Mucosa of stomach (tissue), 1 donor: ENCODE results near the gene TEX11.
"Not testable (repeated sequence)": the region's sequence is repeated elsewhere in the genome, so short reads cannot be mapped to it uniquely, and the experiment has no call there.

Experiments used
- H3K27me3 ChIP-seq: one replicate; pipeline ENCODE4 v1.7.0; 2013; ENCODE audit warnings: mild to moderate bottlenecking, low read length; ENCODE audit not compliant: control insufficient read depth, insufficient read depth
- H3K36me3 ChIP-seq: one replicate; pipeline ENCODE4 v1.7.0; 2013; ENCODE audit warnings: low read length; ENCODE audit not compliant: control insufficient read depth, insufficient read depth
- H3K4me1 ChIP-seq: one replicate; pipeline ENCODE4 v1.7.0; 2013; ENCODE audit warnings: mild to moderate bottlenecking, low read length; ENCODE audit not compliant: control insufficient read depth, insufficient read depth
- H3K4me3 ChIP-seq: one replicate; pipeline ENCODE4 v1.7.0; 2013; ENCODE audit warnings: low read length
- H3K9ac ChIP-seq: one replicate; pipeline ENCODE4 v1.7.0; 2013; ENCODE audit warnings: mild to moderate bottlenecking, low read length, moderate library complexity
- H3K9me3 ChIP-seq: one replicate; pipeline ENCODE4 v1.7.0; 2013; ENCODE audit warnings: mild to moderate bottlenecking, low read length, moderate library complexity; ENCODE audit not compliant: control insufficient read depth
- donor health status: Pancreatic carcinoma.

Gene TEX11

GRCh38 chrX:70554523-70554922, 354.0 kb downstream of the TEX11 start:
- H3K27me3 ChIP-seq, result no peaks in the 10 kb centered on the region
- H3K9ac ChIP-seq, result no peak overlapping the region
- H3K4me3 ChIP-seq, result no peak overlapping the region
- H3K4me1 ChIP-seq, result peaks cover 4% of the 10 kb centered on the region
- H3K36me3 ChIP-seq, result no peaks in the 10 kb centered on the region
- H3K9me3 ChIP-seq, result no peaks in the 10 kb centered on the region

- no peaks in the 10 kb centered on the region for H3K27me3 ChIP-seq
- no peak overlapping the region for H3K4me3 ChIP-seq
- H3K36me3 ChIP-seq, result no peaks in the 10 kb centered on the region
- no peaks in the 10 kb centered on the region for H3K9me3 ChIP-seq
- peaks cover 4% of the 10 kb centered on the region for H3K4me1 ChIP-seq
- no peak overlapping the region for H3K9ac ChIP-seq
Measured at GRCh38 chrX:70554081-70554480, 354.4 kb downstream of the TEX11 start.

GRCh38 chrX:70553516-70553915, 355.0 kb downstream of the TEX11 start:
- Histone ChIP-seq H3K4me3 (no peak overlapping the region), H3K4me1 (peaks cover 4% of the 10 kb centered on the region), H3K9me3 (no peaks in the 10 kb centered on the region), H3K9ac (no peak overlapping the region), H3K27me3 (no peaks in the 10 kb centered on the region), H3K36me3 (no peaks in the 10 kb centered on the region)

GRCh38 chrX:70552130-70552704, 356.3 kb downstream of the TEX11 start:
- no peaks in the 10 kb centered on the region for H3K9me3 ChIP-seq

GRCh38 chrX:70549429-70549828, 359.1 kb downstream of the TEX11 start:
- Histone ChIP-seq H3K36me3 (no peaks in the 10 kb centered on the region), H3K9ac (no peak overlapping the region), H3K4me3 (no peak overlapping the region), H3K27me3 (no peaks in the 10 kb centered on the region), H3K9me3 (no peaks in the 10 kb centered on the region), H3K4me1 (peaks cover 4% of the 10 kb centered on the region)

More at GRCh38 chrX:70552130-70552704, 356.3 kb downstream of the TEX11 start:
- Histone ChIP-seq H3K27me3 (no peaks in the 10 kb centered on the region), H3K4me1 (peaks cover 4% of the 10 kb centered on the region), H3K36me3 (no peaks in the 10 kb centered on the region), H3K9ac (no peak overlapping the region), H3K4me3 (no peak overlapping the region)

GRCh38 chrX:70535198-70535597, 373.3 kb downstream of the TEX11 start:
- H3K4me1 ChIP-seq, result no peaks in the 10 kb centered on the region
- H3K4me3 ChIP-seq, result no peak overlapping the region
- H3K36me3 ChIP-seq, result no peaks in the 10 kb centered on the region
- H3K9ac ChIP-seq, result no peak overlapping the region
- H3K27me3 ChIP-seq, result no peaks in the 10 kb centered on the region
- no peaks in the 10 kb centered on the region for H3K9me3 ChIP-seq

- no peaks in the 10 kb centered on the region for H3K36me3 ChIP-seq
- H3K4me3 ChIP-seq, result no peak overlapping the region
- no peak overlapping the region for H3K9ac ChIP-seq
- peaks cover 4% of the 10 kb centered on the region for H3K4me1 ChIP-seq
- H3K27me3 ChIP-seq, result no peaks in the 10 kb centered on the region
- no peaks in the 10 kb centered on the region for H3K9me3 ChIP-seq
Measured at GRCh38 chrX:70527610-70528345, 380.7 kb downstream of the TEX11 start.

GRCh38 chrX:70527053-70527452, 381.5 kb downstream of the TEX11 start:
- Histone ChIP-seq H3K4me1 (peaks cover 4% of the 10 kb centered on the region), H3K4me3 (no peak overlapping the region), H3K9me3 (no peaks in the 10 kb centered on the region), H3K27me3 (no peaks in the 10 kb centered on the region), H3K9ac (no peak overlapping the region), H3K36me3 (no peaks in the 10 kb centered on the region)

- no peaks in the 10 kb centered on the region for H3K36me3 ChIP-seq
- no peak overlapping the region for H3K9ac ChIP-seq
- peaks cover 4% of the 10 kb centered on the region for H3K4me1 ChIP-seq
- no peaks in the 10 kb centered on the region for H3K9me3 ChIP-seq
- no peaks in the 10 kb centered on the region for H3K27me3 ChIP-seq
- no peak overlapping the region for H3K4me3 ChIP-seq
Measured at GRCh38 chrX:70525733-70526132, 382.8 kb downstream of the TEX11 start.

- not testable (repeated sequence) for H3K4me3 ChIP-seq, H3K27me3 ChIP-seq, H3K9ac ChIP-seq, H3K4me1 ChIP-seq, H3K36me3 ChIP-seq, H3K9me3 ChIP-seq
Measured at GRCh38 chrX:70515692-70516091, 392.8 kb downstream of the TEX11 start.

- H3K27me3 ChIP-seq, H3K4me3 ChIP-seq, H3K9me3 ChIP-seq, H3K36me3 ChIP-seq, H3K9ac ChIP-seq, H3K4me1 ChIP-seq: not testable (repeated sequence)
Measured at GRCh38 chrX:70515270-70515669, 393.2 kb downstream of the TEX11 start.

GRCh38 chrX:70509078-70509477, 399.4 kb downstream of the TEX11 start:
- peaks cover 11% of the 10 kb centered on the region for H3K4me1 ChIP-seq
- no peak overlapping the region for H3K9ac ChIP-seq
- H3K36me3 ChIP-seq, result no peaks in the 10 kb centered on the region
- no peak overlapping the region for H3K4me3 ChIP-seq
- H3K27me3 ChIP-seq, result no peaks in the 10 kb centered on the region
- H3K9me3 ChIP-seq, result no peaks in the 10 kb centered on the region
